Measurements from ENCODE around the gene ZBTB46. TPM values are rescaled to one million over a fixed set of nuclear protein-coding genes. Genes with fewer than 3 reads are reported as not detected.

Gene ZBTB46
- total RNA-seq, 1 donor = 13.8 TPM

- DNase-seq (ENCODE audit: low read depth) = no peak
- no peak overlapping the region for H3K4me3 ChIP-seq (ENCODE audit: low read depth, low read length)
- TF ChIP-seq CTCF (IDR thresholded peaks at IDR 0.05; ENCODE audit: insufficient read depth, low read depth, low read length) = no peak
These were observed 16.0 kb downstream of the ZBTB46 start for GRCh38 chr20:63814891-63815614.

GRCh38 chr20:63811491-63811875 is 19.6 kb downstream of the ZBTB46 start:
- H3K4me3 ChIP-seq (ENCODE audit: low read depth, low read length) = no peak overlapping the region
- no peak for DNase-seq (ENCODE audit: low read depth)
- TF ChIP-seq CTCF (IDR thresholded peaks at IDR 0.05; ENCODE audit: insufficient read depth, low read depth, low read length) = no peak

- no peak overlapping the region for H3K4me3 ChIP-seq (ENCODE audit: low read depth, low read length)
- peak; percentile 40 for DNase-seq (ENCODE audit: low read depth)
- TF ChIP-seq CTCF (IDR thresholded peaks at IDR 0.05; ENCODE audit: insufficient read depth, low read depth, low read length) = no peak
These were observed 20.2 kb downstream of the ZBTB46 start for GRCh38 chr20:63810730-63811490.

- TF ChIP-seq CTCF (IDR thresholded peaks at IDR 0.05; ENCODE audit: insufficient read depth, low read depth, low read length) = no peak
- DNase-seq (ENCODE audit: low read depth) = no peak
- no peak overlapping the region for H3K4me3 ChIP-seq (ENCODE audit: low read depth, low read length)
These were observed 21.2 kb downstream of the ZBTB46 start for GRCh38 chr20:63809856-63810255.

- H3K4me3 ChIP-seq (ENCODE audit: low read depth, low read length) = no peak overlapping the region
- TF ChIP-seq CTCF (IDR thresholded peaks at IDR 0.05; ENCODE audit: insufficient read depth, low read depth, low read length) = no peak
- no peak for DNase-seq (ENCODE audit: low read depth)
These were observed 21.9 kb downstream of the ZBTB46 start for GRCh38 chr20:63808964-63809674.

- no peak for TF ChIP-seq CTCF (IDR thresholded peaks at IDR 0.05; ENCODE audit: insufficient read depth, low read depth, low read length)
- DNase-seq (ENCODE audit: low read depth) = no peak
- peak overlapping the region; percentile 57 for H3K4me3 ChIP-seq (ENCODE audit: low read depth, low read length)
These were observed 22.8 kb downstream of the ZBTB46 start for GRCh38 chr20:63808145-63808724.
